H1 (cell line): ENCODE results near the gene CTNNA3. TPM values are rescaled to one million over a fixed set of nuclear protein-coding genes. Genes with fewer than 3 reads are reported as not detected.

Source experiments
- ASH2L ChIP-seq: fragments of 200-600, 300-600 bp; sonication (generic); IDR thresholded peaks from one replicate; pipeline ENCODE4 v1.7.1; 2017; ENCODE audit warnings: low read length
- CHD7 ChIP-seq: fragments of 300-600 bp; sonication (generic); IDR thresholded peaks from 2 replicates; pipeline ENCODE4 v1.7.1; 2012; ENCODE audit warnings: low read length, moderate library complexity, mild to moderate bottlenecking, inconsistent platforms; ENCODE audit not compliant: insufficient replicate concordance
- SRF ChIP-seq: IDR thresholded peaks from 2 replicates; pipeline ENCODE4 v1.6.1; 2011; ENCODE audit warnings: mild to moderate bottlenecking, low read depth, low read length, moderate library complexity
- polyA plus RNA-seq, 7 experiments: library from polyadenylated mRNA; depleted of rRNA in 3 of 7; stranded (reverse) in 5 of 7; unstranded in 2 of 7; fragments of >200 nt in 5 of 7; fragments of 200-250 nt in 2 of 7; gene quantifications; 1 replicate in 5 of 7; 2 replicates in 1 of 7; 4 replicates in 1 of 7; pipeline versions ENCODE4 v1.2.1 to v1.2.3, GENCODE V29; 2011 to 2013; ENCODE audit warnings: missing spikeins in 2 of 7, mixed read lengths in 2 of 7
- total RNA-seq: library from RNA; stranded (reverse); fragmentation: NEBNext Ultra II Directional; extraction: Animal tissue kit (Norgen Biotek cat#: 25700); gene quantifications from 2 replicates; pipeline ENCODE4 v1.2.1, GENCODE V29; 2021

CTNNA3 gene
- total and polyA plus RNA-seq, 2 of the 8 experiments (the other 6 are each of a cell fraction or from before 2014, with no cell fraction given): 1.3 to 1.5 TPM

GRCh38 chr10:67257018-67257417 lies 439.0 kb downstream of the CTNNA3 start (continued):
- TF ChIP-seq CHD7 (no peak), SRF (no peak), ASH2L (no peak)
